Neural cell (in vitro differentiated cells): ENCODE measurements around the gene SMAD5.

ENCODE experiments used
- EP300 ChIP-seq: fragments of 450-650 bp; conservative IDR thresholded peaks from 2 replicates; pipeline ENCODE4 v1.6.1; 2014; ENCODE audit warnings: antibody characterized with exemption, mild to moderate bottlenecking, moderate library complexity; ENCODE audit not compliant: poor library complexity, severe bottlenecking
- EZH2 ChIP-seq: fragments of 200-600, 300-800 bp; shearing (Covaris generic), sonication (generic); IDR thresholded peaks from 2 replicates; pipeline ENCODE4 v1.6.1; 2014; ENCODE audit warnings: antibody characterized with exemption, low read length, borderline replicate concordance, mild to moderate bottlenecking; ENCODE audit not compliant: insufficient read depth, poor library complexity, severe bottlenecking
- MXI1 ChIP-seq: fragments of 450-650 bp; conservative IDR thresholded peaks from 2 replicates; pipeline ENCODE4 v1.6.1; 2014; ENCODE audit warnings: antibody characterized with exemption, mild to moderate bottlenecking; ENCODE audit not compliant: poor library complexity, severe bottlenecking
- POLR2AphosphoS5 ChIP-seq: IDR thresholded peaks from 2 replicates; pipeline ENCODE4 v1.6.1; 2012
- RAD21 ChIP-seq: fragments of 450-650 bp; conservative IDR thresholded peaks from 2 replicates; pipeline ENCODE4 v1.6.1; 2014; ENCODE audit warnings: antibody characterized with exemption, mild to moderate bottlenecking, moderate library complexity
- SMC3 ChIP-seq: fragments of 450-650 bp; conservative IDR thresholded peaks from 2 replicates; pipeline ENCODE4 v1.6.1; 2014; ENCODE audit warnings: antibody characterized with exemption, mild to moderate bottlenecking, moderate library complexity; ENCODE audit not compliant: poor library complexity
- TAF1 ChIP-seq: IDR thresholded peaks from 2 replicates; pipeline ENCODE4 v1.6.1; 2012; ENCODE audit warnings: low read depth
- TF ChIP-seq, protein P1 (sequence below): fragments of 450-650 bp; IDR thresholded peaks from 2 replicates; pipeline ENCODE4 v1.5.1; 2014; ENCODE audit warnings: antibody characterized with exemption, mild to moderate bottlenecking, moderate library complexity; ENCODE audit not compliant: poor library complexity, severe bottlenecking
- TF ChIP-seq, protein P2 (sequence below): IDR thresholded peaks from 2 replicates; pipeline ENCODE4 v1.6.1; 2012; ENCODE audit warnings: borderline replicate concordance

DNA sequence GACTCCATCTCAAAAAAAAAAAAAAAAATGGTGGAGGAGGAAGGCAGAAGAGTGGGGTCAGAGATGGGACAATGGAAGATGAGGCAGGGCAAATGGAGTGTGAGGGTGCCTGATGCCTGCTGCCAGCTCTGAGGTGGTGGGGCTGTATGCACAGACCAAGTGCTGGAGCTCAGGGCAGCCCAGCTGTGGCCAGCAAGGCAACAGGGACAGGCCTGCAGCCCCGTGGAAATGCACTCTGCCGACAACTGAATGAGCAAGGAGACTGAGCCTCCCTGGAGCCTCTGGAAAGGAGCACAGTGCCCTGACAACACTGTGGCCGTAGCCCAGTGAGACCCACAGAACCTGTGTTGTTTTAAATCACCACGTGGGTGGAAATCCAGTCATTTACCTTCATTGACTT, 83.2 kb downstream of the SMAD5 start:
- TF ChIP-seq RAD21 = no peak
- TF ChIP-seq SMC3 = no peak
- no peak for TF ChIP-seq MXI1
- TF ChIP-seq, protein P1, sequence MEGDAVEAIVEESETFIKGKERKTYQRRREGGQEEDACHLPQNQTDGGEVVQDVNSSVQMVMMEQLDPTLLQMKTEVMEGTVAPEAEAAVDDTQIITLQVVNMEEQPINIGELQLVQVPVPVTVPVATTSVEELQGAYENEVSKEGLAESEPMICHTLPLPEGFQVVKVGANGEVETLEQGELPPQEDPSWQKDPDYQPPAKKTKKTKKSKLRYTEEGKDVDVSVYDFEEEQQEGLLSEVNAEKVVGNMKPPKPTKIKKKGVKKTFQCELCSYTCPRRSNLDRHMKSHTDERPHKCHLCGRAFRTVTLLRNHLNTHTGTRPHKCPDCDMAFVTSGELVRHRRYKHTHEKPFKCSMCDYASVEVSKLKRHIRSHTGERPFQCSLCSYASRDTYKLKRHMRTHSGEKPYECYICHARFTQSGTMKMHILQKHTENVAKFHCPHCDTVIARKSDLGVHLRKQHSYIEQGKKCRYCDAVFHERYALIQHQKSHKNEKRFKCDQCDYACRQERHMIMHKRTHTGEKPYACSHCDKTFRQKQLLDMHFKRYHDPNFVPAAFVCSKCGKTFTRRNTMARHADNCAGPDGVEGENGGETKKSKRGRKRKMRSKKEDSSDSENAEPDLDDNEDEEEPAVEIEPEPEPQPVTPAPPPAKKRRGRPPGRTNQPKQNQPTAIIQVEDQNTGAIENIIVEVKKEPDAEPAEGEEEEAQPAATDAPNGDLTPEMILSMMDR = no peak
- no peak for TF ChIP-seq EZH2
- TF ChIP-seq POLR2AphosphoS5 = no peak
- TF ChIP-seq EP300 = no peak
- TF ChIP-seq, protein P2, sequence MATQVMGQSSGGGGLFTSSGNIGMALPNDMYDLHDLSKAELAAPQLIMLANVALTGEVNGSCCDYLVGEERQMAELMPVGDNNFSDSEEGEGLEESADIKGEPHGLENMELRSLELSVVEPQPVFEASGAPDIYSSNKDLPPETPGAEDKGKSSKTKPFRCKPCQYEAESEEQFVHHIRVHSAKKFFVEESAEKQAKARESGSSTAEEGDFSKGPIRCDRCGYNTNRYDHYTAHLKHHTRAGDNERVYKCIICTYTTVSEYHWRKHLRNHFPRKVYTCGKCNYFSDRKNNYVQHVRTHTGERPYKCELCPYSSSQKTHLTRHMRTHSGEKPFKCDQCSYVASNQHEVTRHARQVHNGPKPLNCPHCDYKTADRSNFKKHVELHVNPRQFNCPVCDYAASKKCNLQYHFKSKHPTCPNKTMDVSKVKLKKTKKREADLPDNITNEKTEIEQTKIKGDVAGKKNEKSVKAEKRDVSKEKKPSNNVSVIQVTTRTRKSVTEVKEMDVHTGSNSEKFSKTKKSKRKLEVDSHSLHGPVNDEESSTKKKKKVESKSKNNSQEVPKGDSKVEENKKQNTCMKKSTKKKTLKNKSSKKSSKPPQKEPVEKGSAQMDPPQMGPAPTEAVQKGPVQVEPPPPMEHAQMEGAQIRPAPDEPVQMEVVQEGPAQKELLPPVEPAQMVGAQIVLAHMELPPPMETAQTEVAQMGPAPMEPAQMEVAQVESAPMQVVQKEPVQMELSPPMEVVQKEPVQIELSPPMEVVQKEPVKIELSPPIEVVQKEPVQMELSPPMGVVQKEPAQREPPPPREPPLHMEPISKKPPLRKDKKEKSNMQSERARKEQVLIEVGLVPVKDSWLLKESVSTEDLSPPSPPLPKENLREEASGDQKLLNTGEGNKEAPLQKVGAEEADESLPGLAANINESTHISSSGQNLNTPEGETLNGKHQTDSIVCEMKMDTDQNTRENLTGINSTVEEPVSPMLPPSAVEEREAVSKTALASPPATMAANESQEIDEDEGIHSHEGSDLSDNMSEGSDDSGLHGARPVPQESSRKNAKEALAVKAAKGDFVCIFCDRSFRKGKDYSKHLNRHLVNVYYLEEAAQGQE = no peak
- no peak for TF ChIP-seq TAF1
